ENCODE results near the gene NECAB3. TPM values are rescaled to one million over a fixed set of nuclear protein-coding genes. Genes with fewer than 3 reads are reported as not detected.
A peak's percentile ranks its signal among the peaks of the same experiment; 100 is the strongest.

Gene NECAB3
- total and polyA plus RNA-seq, 2 of the 13 experiments (the other 11 are each of a cell fraction or from before 2014, with no cell fraction given): 61.5 to 65.5 TPM

- TF ChIP-seq ZNF496 (CRISPR knock-in tag; IDR thresholded peaks at IDR 0.05; ENCODE audit: insufficient replicate concordance): no peak
- peak; percentile 93 for TF ChIP-seq ZSCAN21 (CRISPR knock-in tag; IDR thresholded peaks at IDR 0.05; ENCODE audit: borderline replicate concordance)
- TF ChIP-seq, protein P1, sequence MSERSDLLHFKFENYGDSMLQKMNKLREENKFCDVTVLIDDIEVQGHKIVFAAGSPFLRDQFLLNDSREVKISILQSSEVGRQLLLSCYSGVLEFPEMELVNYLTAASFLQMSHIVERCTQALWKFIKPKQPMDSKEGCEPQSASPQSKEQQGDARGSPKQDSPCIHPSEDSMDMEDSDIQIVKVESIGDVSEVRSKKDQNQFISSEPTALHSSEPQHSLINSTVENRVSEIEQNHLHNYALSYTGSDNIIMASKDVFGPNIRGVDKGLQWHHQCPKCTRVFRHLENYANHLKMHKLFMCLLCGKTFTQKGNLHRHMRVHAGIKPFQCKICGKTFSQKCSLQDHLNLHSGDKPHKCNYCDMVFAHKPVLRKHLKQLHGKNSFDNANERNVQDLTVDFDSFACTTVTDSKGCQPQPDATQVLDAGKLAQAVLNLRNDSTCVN (CRISPR knock-in tag; IDR thresholded peaks at IDR 0.05; ENCODE audit: borderline replicate concordance): peak; percentile 55; the same call in 1 of the 2 replicates
- no peak for TF ChIP-seq ZNF280D (CRISPR knock-in tag; IDR thresholded peaks at IDR 0.05)
- TF ChIP-seq DZIP1 (CRISPR knock-in tag; IDR thresholded peaks at IDR 0.05): peak; percentile 93
- peak; percentile 87; the same call in 1 of the 2 replicates for TF ChIP-seq HOXA3 (CRISPR knock-in tag; IDR thresholded peaks at IDR 0.05)
- TF ChIP-seq, protein P2, sequence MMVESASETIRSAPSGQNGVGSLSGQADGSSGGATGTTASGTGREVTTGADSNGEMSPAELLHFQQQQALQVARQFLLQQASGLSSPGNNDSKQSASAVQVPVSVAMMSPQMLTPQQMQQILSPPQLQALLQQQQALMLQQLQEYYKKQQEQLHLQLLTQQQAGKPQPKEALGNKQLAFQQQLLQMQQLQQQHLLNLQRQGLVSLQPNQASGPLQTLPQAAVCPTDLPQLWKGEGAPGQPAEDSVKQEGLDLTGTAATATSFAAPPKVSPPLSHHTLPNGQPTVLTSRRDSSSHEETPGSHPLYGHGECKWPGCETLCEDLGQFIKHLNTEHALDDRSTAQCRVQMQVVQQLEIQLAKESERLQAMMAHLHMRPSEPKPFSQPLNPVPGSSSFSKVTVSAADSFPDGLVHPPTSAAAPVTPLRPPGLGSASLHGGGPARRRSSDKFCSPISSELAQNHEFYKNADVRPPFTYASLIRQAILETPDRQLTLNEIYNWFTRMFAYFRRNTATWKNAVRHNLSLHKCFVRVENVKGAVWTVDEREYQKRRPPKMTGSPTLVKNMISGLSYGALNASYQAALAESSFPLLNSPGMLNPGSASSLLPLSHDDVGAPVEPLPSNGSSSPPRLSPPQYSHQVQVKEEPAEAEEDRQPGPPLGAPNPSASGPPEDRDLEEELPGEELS (CRISPR knock-in tag; IDR thresholded peaks at IDR 0.05): peak; percentile 50; the same call in 1 of the 2 replicates
- peak; percentile 96 for TF ChIP-seq ZNF580 (CRISPR knock-in tag; IDR thresholded peaks at IDR 0.05; ENCODE audit: borderline replicate concordance, low read depth)
- TF ChIP-seq MED8 (CRISPR knock-in tag; IDR thresholded peaks at IDR 0.05; ENCODE audit: insufficient replicate concordance): peak; percentile 89
- TF ChIP-seq GABPA (IDR thresholded peaks at IDR 0.05; ENCODE audit: low read depth, low read length): peak; percentile 95
- TF ChIP-seq GABPA (CRISPR knock-in tag; IDR thresholded peaks at IDR 0.05; ENCODE audit: low read depth): peak; percentile 86
- TF ChIP-seq ZNF547 (CRISPR knock-in tag; IDR thresholded peaks at IDR 0.05): peak; percentile 99
- TF ChIP-seq, protein P3, sequence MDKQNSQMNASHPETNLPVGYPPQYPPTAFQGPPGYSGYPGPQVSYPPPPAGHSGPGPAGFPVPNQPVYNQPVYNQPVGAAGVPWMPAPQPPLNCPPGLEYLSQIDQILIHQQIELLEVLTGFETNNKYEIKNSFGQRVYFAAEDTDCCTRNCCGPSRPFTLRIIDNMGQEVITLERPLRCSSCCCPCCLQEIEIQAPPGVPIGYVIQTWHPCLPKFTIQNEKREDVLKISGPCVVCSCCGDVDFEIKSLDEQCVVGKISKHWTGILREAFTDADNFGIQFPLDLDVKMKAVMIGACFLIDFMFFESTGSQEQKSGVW (CRISPR knock-in tag; IDR thresholded peaks at IDR 0.05; ENCODE audit: borderline replicate concordance): 0 out of 2 replicates have a peak, but pooled peaks have one; percentile 42
- 0 out of 4 replicates have a peak, but pooled peaks of 1 of the 2 experiments have one; percentile 32 for TF ChIP-seq EP300 (IDR thresholded peaks at IDR 0.05; ENCODE audit: low read depth in 2 of 2, low read length in 2 of 2)
- no peak; the same call in 1 of the 2 replicates for TF ChIP-seq EP300 (CRISPR knock-in tag; IDR thresholded peaks at IDR 0.05; ENCODE audit: borderline replicate concordance)
- TF ChIP-seq ZNF776 (CRISPR knock-in tag; IDR thresholded peaks at IDR 0.05): peak; percentile 89; the same call in 1 of the 2 replicates
- no peak for TF ChIP-seq NR2F2 (IDR thresholded peaks at IDR 0.05; ENCODE audit: borderline replicate concordance, low read depth)
Measured at GRCh38 chr20:33663161-33664084, 10.8 kb downstream of the NECAB3 start (continued).
